NCI-H1092 (cell line): ENCODE results near the gene GSTK1.
"Not testable (repeated sequence)": the region's sequence is repeated elsewhere in the genome, so short reads cannot be mapped to it uniquely, and the experiment has no call there.

Experiments
- DNase-seq: peaks from one replicate; lab custom pipeline; 2025; lab: John Stamatoyannopoulos, UW

The GSTK1 gene

DNA sequence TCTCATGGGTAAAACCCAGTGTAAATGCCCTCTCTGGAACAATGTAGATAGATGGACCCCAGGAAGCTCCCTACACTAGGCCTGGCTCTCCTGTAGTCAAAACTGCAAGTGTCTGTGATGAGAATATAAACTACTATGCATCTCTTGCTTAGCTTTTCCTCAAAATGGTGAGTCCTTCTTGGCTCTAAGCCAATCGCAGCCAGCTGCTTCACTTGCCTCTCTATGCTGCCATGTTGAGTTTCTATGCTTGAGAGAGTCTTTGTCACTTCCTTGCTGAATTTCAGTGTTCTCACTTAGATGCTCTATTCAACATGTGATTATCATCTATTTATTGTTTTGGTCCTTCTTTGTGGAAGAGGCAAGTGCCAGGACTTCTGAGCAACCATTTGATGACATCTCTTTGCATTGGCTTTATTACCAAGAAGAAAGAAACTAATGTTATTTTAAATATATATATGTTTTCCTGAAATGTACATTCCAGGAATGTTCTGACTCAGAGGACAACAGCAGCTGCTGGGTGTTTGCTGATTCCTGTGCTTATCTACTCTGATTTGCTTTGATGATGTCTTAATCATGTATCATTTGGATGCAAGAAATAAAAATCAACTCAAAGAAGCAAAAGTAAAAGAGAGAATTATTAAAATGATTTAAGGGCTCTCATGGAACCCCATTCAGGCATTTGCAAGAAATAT, 24.8 kb upstream of the GSTK1 start:
- DNase-seq: no peak

DNA sequence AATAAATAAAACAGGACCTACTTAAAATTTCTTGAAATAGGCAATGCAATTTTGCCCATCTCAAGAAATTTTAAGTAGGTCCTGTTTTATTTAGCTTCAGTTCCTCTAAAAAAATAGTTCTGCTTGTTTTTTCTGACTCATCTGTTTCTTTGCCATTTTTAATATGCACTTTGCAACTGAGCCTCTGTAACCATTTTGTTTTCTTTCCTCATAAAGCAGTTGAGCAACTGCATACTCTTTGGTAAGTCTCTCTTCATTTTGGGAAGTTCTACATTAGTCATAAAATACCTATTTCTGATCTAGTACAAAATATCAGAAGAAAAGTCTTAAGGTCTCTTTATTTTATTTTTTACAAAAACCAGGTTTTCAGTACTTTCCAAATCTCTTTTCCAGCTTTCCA, 23.4 kb upstream of the GSTK1 start:
- no peak for DNase-seq

GRCh38 chr7:143240291-143241168, 22.7 kb upstream of the GSTK1 start:
- DNase-seq: peak; percentile 41

DNA sequence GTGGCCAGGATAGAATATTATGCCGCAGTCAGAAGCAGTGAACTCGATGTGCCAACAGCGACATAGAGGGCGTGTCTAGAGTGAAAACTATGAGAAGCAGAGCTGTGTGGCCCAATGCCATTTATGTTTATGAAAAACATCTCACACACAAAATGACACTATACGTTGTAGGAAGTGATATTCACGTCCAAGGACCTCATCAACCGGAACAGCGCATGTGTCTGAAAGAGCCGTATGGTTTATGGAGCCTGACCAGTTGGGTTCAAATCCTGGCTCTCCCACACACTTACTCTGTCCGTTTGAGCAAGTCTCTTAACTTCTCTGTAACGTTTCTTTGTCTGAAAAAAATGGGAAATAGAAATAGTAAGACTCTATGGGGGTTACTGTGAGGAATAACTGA, 20.9 kb upstream of the GSTK1 start:
- DNase-seq: no peak

DNA sequence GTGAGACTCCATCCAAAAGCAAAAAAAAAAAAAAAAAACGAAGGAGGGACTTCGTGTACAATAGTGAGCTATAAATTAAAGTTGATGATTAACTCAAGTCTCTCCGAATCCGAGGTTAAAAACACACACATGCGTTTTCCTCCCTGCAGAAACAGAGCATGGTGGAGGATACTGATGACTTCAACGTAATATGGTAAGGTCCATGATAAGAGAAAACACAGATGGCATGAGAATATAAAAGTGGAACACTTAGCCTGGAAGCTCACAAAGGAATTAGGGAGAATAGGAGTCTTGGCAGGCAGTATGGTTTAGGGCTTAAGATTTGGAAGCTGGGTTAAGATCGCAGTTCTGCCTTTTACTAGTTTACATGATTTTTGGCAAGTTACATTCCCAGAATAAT, 20.1 kb upstream of the GSTK1 start:
- DNase-seq: no peak

- no peak for DNase-seq
These were observed 19.6 kb upstream of the GSTK1 start for GRCh38 chr7:143243614-143244013.

DNA sequence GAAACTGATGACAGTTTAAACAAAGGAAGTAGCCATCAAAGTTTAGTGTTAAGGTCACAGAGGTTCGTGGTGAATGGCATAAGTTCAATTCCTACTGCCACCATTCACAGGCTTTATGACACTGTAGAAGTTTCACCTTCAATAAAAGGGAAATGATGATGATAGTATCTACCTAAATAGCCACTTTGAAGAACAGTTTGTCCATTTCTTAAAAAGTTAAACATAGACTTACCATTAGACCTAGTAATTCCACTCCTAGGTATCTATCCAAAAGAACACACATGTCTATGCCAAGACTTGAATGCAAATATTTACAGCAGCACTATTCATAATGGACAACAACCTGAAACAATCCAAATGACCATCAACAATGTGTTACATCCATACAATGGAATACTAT, 18.9 kb upstream of the GSTK1 start:
- no peak for DNase-seq

- no peak for DNase-seq
These were observed 18.1 kb upstream of the GSTK1 start for GRCh38 chr7:143245123-143245522.

DNA sequence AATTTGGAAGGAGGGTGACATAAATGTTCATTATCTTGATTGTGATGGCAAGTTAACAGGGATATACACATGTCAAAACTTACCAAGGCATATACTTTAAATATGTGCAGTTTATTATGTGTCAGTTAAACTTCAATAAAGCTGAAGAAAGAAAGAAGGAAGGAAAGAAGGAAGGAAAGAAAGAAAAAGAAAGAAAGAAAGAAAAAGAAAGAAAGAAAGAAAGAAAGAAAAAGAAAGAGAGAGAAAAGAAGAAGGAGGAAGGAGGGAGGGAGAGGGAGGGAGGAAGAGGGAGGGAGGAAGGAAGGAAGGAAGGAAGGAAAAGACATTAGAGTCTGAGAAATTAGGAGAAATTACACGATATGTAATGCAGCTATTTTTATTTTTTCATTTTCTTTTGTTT, 15.9 kb upstream of the GSTK1 start:
- no peak for DNase-seq

DNA sequence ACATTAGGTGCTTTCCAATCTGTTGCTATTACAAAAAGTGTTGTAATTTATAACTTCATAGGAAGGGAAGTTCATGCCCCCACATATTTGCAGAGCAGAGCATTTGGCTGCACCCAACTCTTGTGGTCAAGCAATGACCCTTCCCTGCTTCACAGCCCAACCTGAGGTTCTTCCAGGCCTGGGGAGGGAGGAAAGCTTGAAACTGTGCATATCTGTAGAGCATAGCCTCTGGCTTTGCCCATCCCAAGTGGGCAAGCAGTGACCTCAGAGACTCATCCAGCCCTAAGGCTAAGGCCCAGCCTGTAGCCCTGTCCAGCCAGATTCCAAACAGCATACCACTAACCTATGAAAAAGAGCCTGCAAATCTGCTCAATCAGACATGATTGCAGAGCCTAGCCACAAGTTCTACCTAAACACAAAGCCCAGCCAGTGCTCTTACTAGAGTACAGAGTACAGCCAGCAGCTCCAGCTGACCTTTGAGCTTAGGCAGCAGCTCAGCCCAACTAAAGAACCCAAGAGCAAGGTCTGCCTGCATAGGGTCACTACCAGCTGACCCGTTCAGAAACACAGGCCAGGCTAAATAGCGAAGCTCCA, 14.4 kb upstream of the GSTK1 start:
- no peak for DNase-seq

GRCh38 chr7:143250199-143250598, 13.0 kb upstream of the GSTK1 start:
- DNase-seq: no peak

- DNase-seq: no peak
These were observed 12.4 kb upstream of the GSTK1 start for GRCh38 chr7:143250822-143251221.

- no peak for DNase-seq
These were observed 11.2 kb upstream of the GSTK1 start for GRCh38 chr7:143252006-143252405.

GRCh38 chr7:143255564-143255963, 7.7 kb upstream of the GSTK1 start:
- DNase-seq: no peak

- DNase-seq: no peak
These were observed 6.9 kb upstream of the GSTK1 start for GRCh38 chr7:143256325-143256724.

GRCh38 chr7:143256932-143257331, 6.3 kb upstream of the GSTK1 start:
- DNase-seq: no peak

DNA sequence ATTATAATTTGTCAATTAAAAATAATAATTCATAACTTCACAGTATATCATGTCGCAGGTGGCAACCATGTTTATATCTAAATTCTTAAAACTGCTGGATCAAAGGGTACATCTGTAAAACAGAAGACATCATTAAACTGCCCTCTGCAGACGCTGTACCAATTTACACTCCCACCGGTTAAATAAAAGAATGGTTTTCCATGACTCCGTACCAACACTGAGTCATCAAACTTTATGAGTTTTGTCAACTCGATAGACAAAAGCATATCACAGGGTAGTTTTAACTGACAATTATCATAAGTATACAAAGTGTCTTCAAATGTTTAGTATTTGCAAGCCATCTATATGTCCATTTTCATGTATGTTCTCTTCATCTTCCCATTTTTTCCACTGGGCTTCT, 5.7 kb upstream of the GSTK1 start:
- DNase-seq: no peak

DNA sequence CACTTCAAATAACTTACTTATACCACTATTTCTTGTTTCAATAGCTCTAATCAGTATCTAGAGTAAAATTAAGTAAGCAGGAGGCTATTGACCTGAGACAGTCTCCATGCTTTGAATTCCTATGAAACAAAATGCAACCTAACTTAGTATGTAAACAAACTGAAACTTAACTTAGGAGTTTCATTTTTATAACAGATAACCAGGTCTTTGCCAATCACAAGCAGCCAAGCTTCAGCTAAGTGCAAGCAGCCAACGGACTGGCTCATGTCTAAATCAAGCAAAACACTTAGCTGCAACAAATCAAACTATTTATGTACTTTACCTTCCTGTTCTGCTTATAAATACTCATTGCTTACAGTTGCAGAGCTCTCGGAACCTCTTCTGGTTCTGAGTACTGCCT, 4.4 kb upstream of the GSTK1 start:
- no peak for DNase-seq

- DNase-seq: no peak
These were observed 3.5 kb upstream of the GSTK1 start for GRCh38 chr7:143259765-143260164.

GRCh38 chr7:143261901-143262300, 1.3 kb upstream of the GSTK1 start:
- DNase-seq: no peak

GRCh38 chr7:143264196-143264568, 941 bp downstream of the GSTK1 start:
- not testable (repeated sequence) for DNase-seq

DNA sequence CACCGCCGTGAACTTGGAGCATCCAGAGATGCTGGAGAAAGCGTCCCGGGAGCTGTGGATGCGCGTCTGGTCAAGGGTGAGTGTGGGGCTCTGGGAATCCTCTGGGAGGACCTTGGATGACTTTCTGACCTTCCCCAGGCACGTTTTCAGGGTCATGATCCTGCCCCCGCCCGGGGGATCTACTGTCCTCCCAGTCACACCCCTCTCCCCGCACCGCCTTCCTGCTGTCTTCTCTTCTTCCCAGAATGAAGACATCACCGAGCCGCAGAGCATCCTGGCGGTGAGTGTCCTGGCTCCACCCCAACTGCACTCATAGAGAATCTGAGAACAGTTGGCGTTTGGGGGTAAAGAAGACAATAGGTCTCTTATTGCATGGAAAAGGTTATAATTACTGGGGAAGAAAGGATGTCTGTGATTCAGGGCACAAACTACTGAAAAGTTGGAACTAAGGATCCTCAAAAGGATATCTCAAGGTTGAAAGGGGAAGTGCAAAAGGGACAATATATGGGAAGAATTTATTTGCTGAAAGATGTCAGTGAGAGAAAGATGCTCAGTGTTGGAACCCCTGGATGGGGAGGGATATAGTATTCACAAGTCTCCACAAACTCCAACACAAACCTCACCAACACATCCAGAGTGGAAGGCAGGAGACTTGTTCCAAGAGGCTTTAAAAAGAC, 1.9 kb downstream of the GSTK1 start:
- no peak for DNase-seq

DNA sequence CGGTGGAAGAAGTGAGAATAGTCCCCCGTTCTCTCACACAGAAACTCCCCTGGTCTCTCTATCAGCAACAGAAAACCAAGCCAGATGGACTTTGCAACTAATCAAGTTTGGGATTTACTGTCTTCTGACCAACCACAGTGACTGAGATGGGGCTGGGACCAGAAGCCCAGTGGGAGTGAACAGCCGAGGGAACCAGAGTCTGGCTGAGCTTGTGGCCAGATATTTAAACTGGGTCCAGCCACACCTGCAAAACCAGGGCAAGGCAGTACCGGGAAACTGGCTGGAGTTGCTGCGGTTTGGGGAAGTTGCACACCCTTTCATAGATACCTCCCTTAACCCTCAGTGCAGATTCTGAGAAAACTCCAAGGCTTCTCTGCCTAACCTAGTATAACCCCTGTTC, 6.0 kb downstream of the GSTK1 start:
- no peak for DNase-seq
